ENCODE results near the gene NXN.
"Not testable (repeated sequence)": the region's sequence is repeated elsewhere in the genome, so short reads cannot be mapped to it uniquely, and the experiment has no call there.

Gene NXN

GRCh38 chr17:834136-834535 is 145.4 kb downstream of the NXN start:
- Histone ChIP-seq H3K9ac (ENCODE audit: low read depth in 1 of 2, low read length in 2 of 2) (no peak overlapping the region), H3K27me3 (ENCODE audit: control insufficient read depth in 1 of 2, insufficient read depth in 2 of 2, low read length in 2 of 2) (no peaks in the 10 kb centered on the region), H3K4me3 (ENCODE audit: low read depth in 1 of 2, low read length in 2 of 2) (no peak overlapping the region), H3K9me3 (ENCODE audit: control insufficient read depth in 1 of 2, low read length in 2 of 2) (no peaks in the 10 kb centered on the region), H3K36me3 (ENCODE audit: control insufficient read depth in 1 of 2, insufficient read depth in 2 of 2, low read length in 2 of 2) (no peaks in the 10 kb centered on the region), H3K27ac (ENCODE audit: low read depth, low read length) (no peak overlapping the region), H3K4me1 (ENCODE audit: control insufficient read depth in 1 of 2, insufficient read depth in 2 of 2, low read length in 2 of 2) (no peaks in the 10 kb centered on the region)

- Histone ChIP-seq H3K9me3 (ENCODE audit: control insufficient read depth in 1 of 2, low read length in 2 of 2) (no peaks in the 10 kb centered on the region), H3K27me3 (ENCODE audit: control insufficient read depth in 1 of 2, insufficient read depth in 2 of 2, low read length in 2 of 2) (no peaks in the 10 kb centered on the region), H3K4me3 (ENCODE audit: low read depth in 1 of 2, low read length in 2 of 2) (no peak overlapping the region), H3K27ac (ENCODE audit: low read depth, low read length) (no peak overlapping the region), H3K36me3 (ENCODE audit: control insufficient read depth in 1 of 2, insufficient read depth in 2 of 2, low read length in 2 of 2) (no peaks in the 10 kb centered on the region), H3K4me1 (ENCODE audit: control insufficient read depth in 1 of 2, insufficient read depth in 2 of 2, low read length in 2 of 2) (no peaks in the 10 kb centered on the region), H3K9ac (ENCODE audit: low read depth in 1 of 2, low read length in 2 of 2) (no peak overlapping the region)
Measured at GRCh38 chr17:830950-831349, 148.6 kb downstream of the NXN start.

- no peaks in the 10 kb centered on the region for H3K9me3 ChIP-seq (ENCODE audit: control insufficient read depth in 1 of 2, low read length in 2 of 2)
- no peaks in the 10 kb centered on the region for H3K4me1 ChIP-seq (ENCODE audit: control insufficient read depth in 1 of 2, insufficient read depth in 2 of 2, low read length in 2 of 2)
- H3K36me3 ChIP-seq (ENCODE audit: control insufficient read depth in 1 of 2, insufficient read depth in 2 of 2, low read length in 2 of 2) = no peaks in the 10 kb centered on the region
- H3K4me3 ChIP-seq (ENCODE audit: low read depth in 1 of 2, low read length in 2 of 2) = no peak overlapping the region
- no peaks in the 10 kb centered on the region for H3K27me3 ChIP-seq (ENCODE audit: control insufficient read depth in 1 of 2, insufficient read depth in 2 of 2, low read length in 2 of 2)
- H3K9ac ChIP-seq (ENCODE audit: low read depth in 1 of 2, low read length in 2 of 2) = no peak overlapping the region
- no peak overlapping the region for H3K27ac ChIP-seq (ENCODE audit: low read depth, low read length)
Measured at GRCh38 chr17:830381-830780, 149.2 kb downstream of the NXN start.

GRCh38 chr17:829614-830013 is 150.0 kb downstream of the NXN start:
- H3K27ac ChIP-seq (ENCODE audit: low read depth, low read length); H3K9ac ChIP-seq (ENCODE audit: low read depth in 1 of 2, low read length in 2 of 2); H3K27me3 ChIP-seq (ENCODE audit: control insufficient read depth in 1 of 2, insufficient read depth in 2 of 2, low read length in 2 of 2); H3K4me3 ChIP-seq (ENCODE audit: low read depth in 1 of 2, low read length in 2 of 2); H3K4me1 ChIP-seq (ENCODE audit: control insufficient read depth in 1 of 2, insufficient read depth in 2 of 2, low read length in 2 of 2); H3K9me3 ChIP-seq (ENCODE audit: control insufficient read depth in 1 of 2, low read length in 2 of 2); H3K36me3 ChIP-seq (ENCODE audit: control insufficient read depth in 1 of 2, insufficient read depth in 2 of 2, low read length in 2 of 2): not testable (repeated sequence)

GRCh38 chr17:828761-829160 is 150.8 kb downstream of the NXN start:
- H3K4me3 ChIP-seq (ENCODE audit: low read depth in 1 of 2, low read length in 2 of 2) = no peak overlapping the region
- no peak overlapping the region for H3K9ac ChIP-seq (ENCODE audit: low read depth in 1 of 2, low read length in 2 of 2)
- H3K9me3 ChIP-seq (ENCODE audit: control insufficient read depth in 1 of 2, low read length in 2 of 2) = no peaks in the 10 kb centered on the region
- H3K27ac ChIP-seq (ENCODE audit: low read depth, low read length) = no peak overlapping the region
- no peaks in the 10 kb centered on the region for H3K4me1 ChIP-seq (ENCODE audit: control insufficient read depth in 1 of 2, insufficient read depth in 2 of 2, low read length in 2 of 2)
- no peaks in the 10 kb centered on the region for H3K36me3 ChIP-seq (ENCODE audit: control insufficient read depth in 1 of 2, insufficient read depth in 2 of 2, low read length in 2 of 2)
- H3K27me3 ChIP-seq (ENCODE audit: control insufficient read depth in 1 of 2, insufficient read depth in 2 of 2, low read length in 2 of 2) = no peaks in the 10 kb centered on the region

GRCh38 chr17:826778-827177 is 152.8 kb downstream of the NXN start:
- Histone ChIP-seq H3K9me3 (ENCODE audit: control insufficient read depth in 1 of 2, low read length in 2 of 2) (no peaks in the 10 kb centered on the region), H3K9ac (ENCODE audit: low read depth in 1 of 2, low read length in 2 of 2) (no peak overlapping the region), H3K4me3 (ENCODE audit: low read depth in 1 of 2, low read length in 2 of 2) (no peak overlapping the region), H3K4me1 (ENCODE audit: control insufficient read depth in 1 of 2, insufficient read depth in 2 of 2, low read length in 2 of 2) (no peaks in the 10 kb centered on the region), H3K36me3 (ENCODE audit: control insufficient read depth in 1 of 2, insufficient read depth in 2 of 2, low read length in 2 of 2) (no peaks in the 10 kb centered on the region), H3K27me3 (ENCODE audit: control insufficient read depth in 1 of 2, insufficient read depth in 2 of 2, low read length in 2 of 2) (no peaks in the 10 kb centered on the region), H3K27ac (ENCODE audit: low read depth, low read length) (no peak overlapping the region)

- H3K27me3 ChIP-seq (ENCODE audit: control insufficient read depth in 1 of 2, insufficient read depth in 2 of 2, low read length in 2 of 2) = no peaks in the 10 kb centered on the region
- no peak overlapping the region for H3K27ac ChIP-seq (ENCODE audit: low read depth, low read length)
- no peak overlapping the region for H3K9ac ChIP-seq (ENCODE audit: low read depth in 1 of 2, low read length in 2 of 2)
- H3K9me3 ChIP-seq (ENCODE audit: control insufficient read depth in 1 of 2, low read length in 2 of 2) = no peaks in the 10 kb centered on the region
- H3K4me1 ChIP-seq (ENCODE audit: control insufficient read depth in 1 of 2, insufficient read depth in 2 of 2, low read length in 2 of 2) = no peaks in the 10 kb centered on the region
- H3K4me3 ChIP-seq (ENCODE audit: low read depth in 1 of 2, low read length in 2 of 2) = no peak overlapping the region
- no peaks in the 10 kb centered on the region for H3K36me3 ChIP-seq (ENCODE audit: control insufficient read depth in 1 of 2, insufficient read depth in 2 of 2, low read length in 2 of 2)
Measured at GRCh38 chr17:825216-825615, 154.4 kb downstream of the NXN start.

GRCh38 chr17:824378-824777 is 155.2 kb downstream of the NXN start:
- no peaks in the 10 kb centered on the region for H3K27me3 ChIP-seq (ENCODE audit: control insufficient read depth in 1 of 2, insufficient read depth in 2 of 2, low read length in 2 of 2)
- H3K27ac ChIP-seq (ENCODE audit: low read depth, low read length) = no peak overlapping the region
- H3K9ac ChIP-seq (ENCODE audit: low read depth in 1 of 2, low read length in 2 of 2) = no peak overlapping the region
- H3K4me3 ChIP-seq (ENCODE audit: low read depth in 1 of 2, low read length in 2 of 2) = no peak overlapping the region
- H3K4me1 ChIP-seq (ENCODE audit: control insufficient read depth in 1 of 2, insufficient read depth in 2 of 2, low read length in 2 of 2) = no peaks in the 10 kb centered on the region
- H3K9me3 ChIP-seq (ENCODE audit: control insufficient read depth in 1 of 2, low read length in 2 of 2) = no peaks in the 10 kb centered on the region
- H3K36me3 ChIP-seq (ENCODE audit: control insufficient read depth in 1 of 2, insufficient read depth in 2 of 2, low read length in 2 of 2) = no peaks in the 10 kb centered on the region

GRCh38 chr17:823501-823902 is 156.1 kb downstream of the NXN start:
- H3K4me1 ChIP-seq (ENCODE audit: control insufficient read depth in 1 of 2, insufficient read depth in 2 of 2, low read length in 2 of 2) = no peaks in the 10 kb centered on the region
- no peaks in the 10 kb centered on the region for H3K9me3 ChIP-seq (ENCODE audit: control insufficient read depth in 1 of 2, low read length in 2 of 2)
- no peak overlapping the region for H3K4me3 ChIP-seq (ENCODE audit: low read depth in 1 of 2, low read length in 2 of 2)
- H3K9ac ChIP-seq (ENCODE audit: low read depth in 1 of 2, low read length in 2 of 2) = no peak overlapping the region
- no peaks in the 10 kb centered on the region for H3K36me3 ChIP-seq (ENCODE audit: control insufficient read depth in 1 of 2, insufficient read depth in 2 of 2, low read length in 2 of 2)
- no peaks in the 10 kb centered on the region for H3K27me3 ChIP-seq (ENCODE audit: control insufficient read depth in 1 of 2, insufficient read depth in 2 of 2, low read length in 2 of 2)
- H3K27ac ChIP-seq (ENCODE audit: low read depth, low read length) = no peak overlapping the region

GRCh38 chr17:819251-819650 is 160.3 kb downstream of the NXN start:
- Histone ChIP-seq H3K27ac (ENCODE audit: low read depth, low read length) (no peak overlapping the region), H3K4me3 (ENCODE audit: low read depth in 1 of 2, low read length in 2 of 2) (no peak overlapping the region), H3K4me1 (ENCODE audit: control insufficient read depth in 1 of 2, insufficient read depth in 2 of 2, low read length in 2 of 2) (no peaks in the 10 kb centered on the region), H3K9me3 (ENCODE audit: control insufficient read depth in 1 of 2, low read length in 2 of 2) (no peaks in the 10 kb centered on the region), H3K36me3 (ENCODE audit: control insufficient read depth in 1 of 2, insufficient read depth in 2 of 2, low read length in 2 of 2) (no peaks in the 10 kb centered on the region), H3K27me3 (ENCODE audit: control insufficient read depth in 1 of 2, insufficient read depth in 2 of 2, low read length in 2 of 2) (no peaks in the 10 kb centered on the region), H3K9ac (ENCODE audit: low read depth in 1 of 2, low read length in 2 of 2) (no peak overlapping the region)

GRCh38 chr17:814371-814770 is 165.2 kb downstream of the NXN start:
- Histone ChIP-seq H3K27ac (ENCODE audit: low read depth, low read length) (no peak overlapping the region), H3K36me3 (ENCODE audit: control insufficient read depth in 1 of 2, insufficient read depth in 2 of 2, low read length in 2 of 2) (peaks cover 0 to 7% of the 10 kb centered on the region in 2 donors), H3K27me3 (ENCODE audit: control insufficient read depth in 1 of 2, insufficient read depth in 2 of 2, low read length in 2 of 2) (no peaks in the 10 kb centered on the region), H3K4me3 (ENCODE audit: low read depth in 1 of 2, low read length in 2 of 2) (no peak overlapping the region), H3K9ac (ENCODE audit: low read depth in 1 of 2, low read length in 2 of 2) (no peak overlapping the region), H3K9me3 (ENCODE audit: control insufficient read depth in 1 of 2, low read length in 2 of 2) (no peaks in the 10 kb centered on the region), H3K4me1 (ENCODE audit: control insufficient read depth in 1 of 2, insufficient read depth in 2 of 2, low read length in 2 of 2) (no peaks in the 10 kb centered on the region)
